ENCODE data around the gene MKX.

Gene MKX

GRCh38 chr10:27742195-27743011 lies 3.2 kb downstream of the MKX start:
- DNase-seq (ENCODE audit: low spot score), result peak; percentile 86

GRCh38 chr10:27741173-27742091 lies 4.2 kb downstream of the MKX start:
- DNase-seq (ENCODE audit: low spot score), result no peak

DNA sequence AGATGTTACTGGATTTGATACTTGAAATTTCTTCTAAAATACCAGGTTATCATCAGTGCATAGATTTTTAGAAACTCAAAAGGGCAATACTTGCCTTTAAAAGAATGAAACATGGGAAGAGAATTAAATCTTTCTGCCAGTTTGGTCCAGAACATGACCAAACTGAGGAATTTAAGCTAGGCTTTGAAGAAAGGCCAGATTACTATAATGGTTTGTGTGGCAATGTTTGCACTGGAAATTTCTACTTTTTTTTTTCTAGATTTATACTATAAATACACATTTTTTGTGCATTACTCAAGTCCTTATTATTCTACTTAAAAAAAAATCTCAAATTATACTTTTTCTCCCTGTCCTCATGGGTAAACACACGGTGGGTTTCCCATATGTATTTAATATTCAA lies 9.2 kb downstream of the MKX start:
- DNase-seq (ENCODE audit: low spot score), result no peak

GRCh38 chr10:27730041-27730440 lies 15.6 kb downstream of the MKX start:
- DNase-seq (ENCODE audit: low spot score), result no peak

- no peak for DNase-seq (ENCODE audit: low spot score)
Measured at GRCh38 chr10:27728338-27728737, 17.3 kb downstream of the MKX start.

- DNase-seq (ENCODE audit: low spot score), result no peak
Measured at GRCh38 chr10:27724287-27724686, 21.3 kb downstream of the MKX start.

DNA sequence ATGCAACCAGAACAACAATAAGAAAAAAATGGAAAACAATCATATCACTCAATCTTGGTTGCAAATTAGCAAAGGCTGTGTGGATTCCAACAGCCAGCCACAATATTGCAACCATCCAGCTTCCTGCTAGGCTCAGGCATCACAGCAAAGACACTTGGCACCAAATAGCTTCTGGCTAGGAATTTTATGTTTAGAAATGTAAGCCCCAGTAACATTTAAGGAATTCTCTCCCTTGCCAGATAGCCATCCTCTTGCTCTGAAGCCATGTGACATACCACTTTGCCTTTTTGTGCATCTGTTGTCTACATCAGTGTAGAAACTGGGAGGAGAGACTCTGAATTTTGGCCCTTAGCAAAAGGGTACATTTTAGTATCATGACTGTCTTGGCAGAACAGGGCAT lies 22.2 kb downstream of the MKX start:
- DNase-seq (ENCODE audit: low spot score), result no peak

GRCh38 chr10:27720529-27720928 lies 25.1 kb downstream of the MKX start:
- DNase-seq (ENCODE audit: low spot score), result no peak

GRCh38 chr10:27719052-27719451 lies 26.6 kb downstream of the MKX start:
- no peak for DNase-seq (ENCODE audit: low spot score)

DNA sequence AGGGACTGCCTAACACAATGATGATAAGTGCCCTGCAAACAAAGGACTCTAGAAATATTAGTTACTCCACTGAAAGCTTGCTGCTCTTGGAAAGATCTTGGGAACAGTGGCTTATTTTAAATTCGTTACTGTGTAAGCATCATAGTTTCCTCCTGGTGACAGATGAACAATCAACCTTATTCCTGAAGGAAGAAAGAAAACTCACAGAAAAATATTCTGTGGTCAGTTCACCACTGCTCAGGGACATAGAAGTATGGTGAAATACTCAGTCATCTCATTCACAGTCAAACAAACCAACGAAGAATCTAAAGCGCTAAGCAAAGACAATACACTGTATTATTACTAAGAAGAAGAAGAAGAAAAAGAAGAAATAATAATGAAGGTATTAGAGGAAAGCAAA lies 27.8 kb downstream of the MKX start:
- no peak for DNase-seq (ENCODE audit: low spot score)

- no peak for DNase-seq (ENCODE audit: low spot score)
Measured at GRCh38 chr10:27717224-27717623, 28.4 kb downstream of the MKX start.

DNA sequence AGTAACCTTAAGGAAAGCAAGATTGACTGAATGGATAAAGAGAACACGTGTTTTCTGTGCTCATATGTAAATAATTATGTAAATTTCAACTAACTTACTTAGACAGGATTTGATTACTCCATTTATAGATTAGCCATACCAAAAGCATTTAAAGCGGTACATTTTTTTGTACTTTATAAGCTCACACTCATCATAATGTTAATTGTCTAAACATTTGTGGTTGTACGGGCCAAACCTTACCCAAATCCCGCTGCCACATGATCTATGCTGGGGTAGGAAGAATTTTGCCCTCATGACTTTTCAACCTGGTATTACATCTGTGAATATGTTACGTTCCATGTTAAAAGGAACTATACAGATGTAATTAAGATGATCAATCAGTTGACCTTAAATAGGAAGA lies 29.1 kb downstream of the MKX start:
- DNase-seq (ENCODE audit: low spot score), result no peak

GRCh38 chr10:27715505-27715904 lies 30.1 kb downstream of the MKX start:
- no peak for DNase-seq (ENCODE audit: low spot score)

DNA sequence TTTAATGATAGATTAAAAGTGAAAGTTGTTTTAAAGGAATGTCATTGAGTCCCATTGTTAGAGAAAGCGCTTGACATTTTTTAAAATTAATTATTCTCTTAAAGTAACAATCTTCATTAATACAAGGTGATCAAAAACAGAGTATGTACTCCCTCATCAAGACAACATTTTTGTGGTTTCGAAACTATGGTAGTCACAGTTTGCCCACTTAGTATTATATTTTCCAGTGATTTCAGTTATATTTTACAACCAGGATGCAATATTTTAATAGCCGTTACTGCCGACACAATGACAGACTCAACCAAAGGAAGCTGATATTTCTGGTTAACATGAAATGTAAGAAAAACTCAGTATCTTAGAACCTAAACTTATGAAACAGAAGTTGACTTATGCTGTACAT lies 31.3 kb downstream of the MKX start:
- DNase-seq (ENCODE audit: low spot score), result no peak

- DNase-seq (ENCODE audit: low spot score), result no peak
Measured at GRCh38 chr10:27713941-27714340, 31.7 kb downstream of the MKX start.

DNA sequence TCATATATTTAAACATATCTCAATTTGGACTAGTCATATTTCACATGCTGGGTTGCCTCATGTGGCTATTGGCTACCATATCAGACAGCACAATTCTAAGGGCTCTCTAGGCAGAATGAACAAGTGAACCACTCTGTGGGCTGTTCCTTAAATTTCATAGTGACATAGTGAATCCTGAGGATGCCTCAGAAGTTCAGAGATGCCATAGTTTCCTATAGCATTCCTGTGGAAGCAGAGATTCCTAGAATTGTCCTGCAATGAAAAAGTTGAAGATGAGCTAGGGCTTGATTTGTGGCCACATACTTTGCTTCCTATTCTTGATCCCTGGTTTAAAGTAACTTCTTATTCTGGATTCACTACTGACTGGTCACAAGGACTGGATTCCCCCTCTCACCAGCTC lies 35.6 kb downstream of the MKX start:
- no peak for DNase-seq (ENCODE audit: low spot score)

GRCh38 chr10:27709304-27709703 lies 36.3 kb downstream of the MKX start:
- DNase-seq (ENCODE audit: low spot score), result no peak

- no peak for DNase-seq (ENCODE audit: low spot score)
Measured at GRCh38 chr10:27701938-27702537, 43.6 kb downstream of the MKX start.

GRCh38 chr10:27699776-27700175 lies 45.8 kb downstream of the MKX start:
- DNase-seq (ENCODE audit: low spot score), result no peak

GRCh38 chr10:27698961-27699360 lies 46.7 kb downstream of the MKX start:
- DNase-seq (ENCODE audit: low spot score), result no peak

DNA sequence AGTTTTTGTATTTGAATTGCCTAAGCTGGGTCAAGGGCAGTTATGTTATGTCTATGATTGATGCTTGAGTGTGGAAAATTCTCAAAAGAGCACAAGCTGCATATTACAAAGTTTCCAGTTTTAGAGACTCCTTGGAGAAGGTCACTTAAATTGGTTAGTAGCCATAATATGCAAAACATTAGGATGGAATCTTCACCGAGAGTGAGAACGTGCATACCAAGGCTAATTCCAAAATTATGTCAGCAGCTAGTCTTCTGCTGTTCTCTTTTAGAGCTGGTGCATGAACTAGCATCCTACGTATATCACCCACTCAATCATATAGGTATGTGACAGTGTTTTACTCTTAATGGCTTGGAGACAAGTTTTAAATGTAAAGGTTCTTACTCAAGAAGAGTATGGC lies 49.2 kb downstream of the MKX start:
- no peak for DNase-seq (ENCODE audit: low spot score)

DNA sequence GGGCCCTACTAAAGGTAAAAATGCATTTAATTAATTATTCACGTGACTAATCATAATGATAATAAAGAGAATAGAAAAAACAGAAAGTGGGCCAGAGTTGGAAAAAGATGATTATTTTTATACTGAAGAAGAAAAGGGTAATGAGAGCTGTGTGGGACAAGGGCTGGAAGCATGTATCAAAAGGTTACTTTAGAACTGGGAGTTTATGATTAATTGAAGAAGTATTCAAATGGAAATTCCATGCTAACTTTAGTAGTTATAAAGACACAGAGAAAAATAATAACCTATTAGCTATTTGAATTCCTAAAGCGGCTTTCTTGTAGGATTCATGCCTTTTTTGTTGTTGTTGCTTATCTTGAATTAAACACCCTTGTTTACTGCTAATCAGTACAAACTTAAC lies 49.9 kb downstream of the MKX start:
- no peak for DNase-seq (ENCODE audit: low spot score)

- no peak for DNase-seq (ENCODE audit: low spot score)
Measured at GRCh38 chr10:27695088-27695487, 50.5 kb downstream of the MKX start.

Data from LoVo (cell line).